ENCODE measurements around the gene SLC26A8. TPM values are rescaled to one million over a fixed set of nuclear protein-coding genes. Genes with fewer than 3 reads are reported as not detected.
A peak's percentile ranks its signal among the peaks of the same experiment; 100 is the strongest.

The SLC26A8 gene
- total and polyA plus RNA-seq, 2 experiments from 2014 or later, result 0.89 to 2.9 TPM

GRCh38 chr6:36032261-36032660, 7.8 kb upstream of the SLC26A8 start:
- H3K9me3 Mint-ChIP-seq, result no peaks in the 10 kb centered on the region

More at GRCh38 chr6:36032261-36032660, 7.8 kb upstream of the SLC26A8 start:
- Mint-ChIP-seq H3K27me3 (ENCODE audit: insufficient read depth, low read depth, poor library complexity) (peaks cover 3% of the 10 kb centered on the region), H3K4me1 (peaks cover 24% of the 10 kb centered on the region), H3K36me3 (ENCODE audit: low read depth) (peaks cover 4% of the 10 kb centered on the region; the same call in 1 of the 3 replicates), H3K27ac (peak overlapping the region; percentile 3; the same call in 1 of the 2 replicates), H3K4me3 (no peak overlapping the region; the same call in 2 of the 3 replicates)
- no peaks in the 10 kb centered on the region for H3K27me3 ChIP-seq (ENCODE audit: insufficient read depth)
- no peaks in the 10 kb centered on the region for H3F3A ChIP-seq (replicated peaks; ENCODE audit: low read depth)
- H3K4me1 ChIP-seq (ENCODE audit: insufficient read depth), result peaks cover 15% of the 10 kb centered on the region
- no peak overlapping the region for H2AFZ ChIP-seq
- H3K4me3 ChIP-seq, result no peak overlapping the region
- no peak overlapping the region for H3K27ac ChIP-seq (ENCODE audit: low read depth)
- DNase-seq (ENCODE audit: low spot score) (no peak), ATAC-seq (no peak)
- H3K79me2 ChIP-seq (replicated peaks; ENCODE audit: insufficient read depth), result peaks cover 90% of the 10 kb centered on the region
- H3K4me2 ChIP-seq, result no peak overlapping the region
- no peak for TF ChIP-seq REST (IDR thresholded peaks at IDR 0.05; ENCODE audit: unreplicated experiment)
- TF ChIP-seq STAT1 (IDR thresholded peaks at IDR 0.05; ENCODE audit: unreplicated experiment), result no peak
- TF ChIP-seq EZH2phosphoT487 (IDR thresholded peaks at IDR 0.05; ENCODE audit: unreplicated experiment), result no peak
- no peak for TF ChIP-seq CREB1 (CRISPR knock-in tag; IDR thresholded peaks at IDR 0.05; ENCODE audit: low read depth)
- no peak for TF ChIP-seq ZNF462 (CRISPR knock-in tag; IDR thresholded peaks at IDR 0.05)
- no peak for TF ChIP-seq CTCF (conservative IDR thresholded peaks at IDR 0.05; ENCODE audit: low read depth in 2 of 2)
- no peak for TF ChIP-seq NANOG (IDR thresholded peaks at IDR 0.05; ENCODE audit: borderline replicate concordance)
- TF ChIP-seq POLR2AphosphoS5 (IDR thresholded peaks at IDR 0.05; ENCODE audit: low read depth), result no peak
- TF ChIP-seq EZH2 (IDR thresholded peaks at IDR 0.05; ENCODE audit: low read depth, unreplicated experiment), result no peak
- TF ChIP-seq ETS1 (IDR thresholded peaks at IDR 0.05), result no peak
- TF ChIP-seq ZNF114 (CRISPR knock-in tag; IDR thresholded peaks at IDR 0.05), result no peak
- no peak for TF ChIP-seq JUNB (IDR thresholded peaks at IDR 0.05; ENCODE audit: unreplicated experiment)
- no peak for TF ChIP-seq ZNF331 (CRISPR knock-in tag; IDR thresholded peaks at IDR 0.05; ENCODE audit: low read depth)
- peaks cover 10% of the 10 kb centered on the region for H4K20me1 ChIP-seq (replicated peaks; ENCODE audit: insufficient read depth)
- H3K9me2 ChIP-seq (ENCODE audit: insufficient read depth), result no peaks in the 10 kb centered on the region
- H3K36me3 ChIP-seq (ENCODE audit: insufficient read depth), result no peaks in the 10 kb centered on the region

Measured in GM23338 (cell line).